H1 (cell line): Measurements from ENCODE around the gene SNAP29. TPM values are rescaled to one million over a fixed set of nuclear protein-coding genes. Genes with fewer than 3 reads are reported as not detected.

Experiments
- HDAC2 ChIP-seq, 2 experiments: fragments of 300-600 bp in 1 of 2; sonication (generic) in 1 of 2; IDR thresholded peaks; 2 replicates each; pipeline ENCODE4 v1.6.1; 2011 to 2012; ENCODE audit warnings: low read depth in 2 of 2, low read length in 2 of 2, mild to moderate bottlenecking in 2 of 2, moderate library complexity in 2 of 2, borderline replicate concordance in 1 of 2, inconsistent platforms in 1 of 2
- JUND ChIP-seq: IDR thresholded peaks from 2 replicates; pipeline ENCODE4 v1.6.1; 2011; ENCODE audit warnings: mild to moderate bottlenecking, improper control_type of control experiment, low read length
- POLR2A ChIP-seq, 2 experiments: IDR thresholded peaks; 1 replicate in 1 of 2; 2 replicates in 1 of 2; pipeline ENCODE4 v1.6.1; 2011; ENCODE audit warnings: low read depth in 2 of 2, low read length in 2 of 2, mild to moderate bottlenecking in 2 of 2; ENCODE audit errors: control extremely low read depth in 1 of 2
- ZNF274 ChIP-seq: IDR thresholded peaks from 2 replicates; pipeline ENCODE4 v1.7.0; 2012; ENCODE audit warnings: low read length, borderline replicate concordance; ENCODE audit errors: extremely low read depth
- polyA plus RNA-seq, 7 experiments: library from polyadenylated mRNA; depleted of rRNA in 3 of 7; stranded (reverse) in 5 of 7; unstranded in 2 of 7; fragments of >200 nt in 5 of 7; fragments of 200-250 nt in 2 of 7; gene quantifications; 1 replicate in 5 of 7; 2 replicates in 1 of 7; 4 replicates in 1 of 7; pipeline versions ENCODE4 v1.2.1 to v1.2.3, GENCODE V29; 2011 to 2013; ENCODE audit warnings: missing spikeins in 2 of 7, mixed read lengths in 2 of 7
- total RNA-seq: library from RNA; stranded (reverse); fragmentation: NEBNext Ultra II Directional; extraction: Animal tissue kit (Norgen Biotek cat#: 25700); gene quantifications from 2 replicates; pipeline ENCODE4 v1.2.1, GENCODE V29; 2021

SNAP29 gene
- total and polyA plus RNA-seq, 2 of the 8 experiments (the other 6 are each of a cell fraction or from before 2014, with no cell fraction given), result 11.8 to 15.0 TPM

DNA sequence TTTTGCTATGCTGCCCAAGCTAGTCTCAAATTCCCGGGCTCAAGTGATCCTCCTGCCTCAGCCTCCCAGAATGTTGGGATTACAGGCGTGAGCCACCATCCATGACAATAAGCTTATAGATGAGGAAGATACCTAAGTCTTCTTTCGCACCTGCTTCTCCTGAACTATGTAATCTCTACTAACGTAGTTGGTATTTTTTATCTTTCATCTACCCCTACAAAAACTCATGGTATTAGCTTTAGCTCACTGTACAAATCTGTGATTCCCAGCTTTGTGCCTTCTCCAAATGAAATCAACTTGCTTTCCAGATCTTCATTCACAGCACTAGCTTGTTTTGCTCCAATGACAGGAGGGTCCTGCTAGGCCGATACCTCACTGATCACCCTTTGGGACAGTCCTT is 36.6 kb upstream of the SNAP29 start (continued):
- no peak for TF ChIP-seq HDAC2 (IDR thresholded peaks at IDR 0.05; ENCODE audit: borderline replicate concordance in 1 of 2, low read depth in 2 of 2, low read length in 2 of 2)
- no peak for TF ChIP-seq JUND
- no peak for TF ChIP-seq POLR2A (IDR thresholded peaks at IDR 0.05; ENCODE audit: control extremely low read depth in 1 of 2, low read depth in 2 of 2, low read length in 2 of 2)
- TF ChIP-seq ZNF274, result no peak
